ENCODE measurements around the gene RAP1GAP2. TPM values are rescaled to one million over a fixed set of nuclear protein-coding genes. Genes with fewer than 3 reads are reported as not detected.

The RAP1GAP2 gene
- polyA plus RNA-seq, 1 experiment = 4.8 TPM

GRCh38 chr17:2903193-2903974 lies 107.1 kb downstream of the RAP1GAP2 start:
- H3K27me3 ChIP-seq (ENCODE audit: control insufficient read depth, insufficient read depth, low read length) = no peaks in the 10 kb centered on the region
- DNase-seq (ENCODE audit: low read depth) = no peak
- ChIA-PET POLR2A (interaction anchor here (0.6 kb wide), 1 partner anchor 10 kb away, joined by 6 read pairs; no protein-coding TSS in a partner anchor), CTCF (no interaction called here)
- no peak for TF ChIP-seq CTCF (IDR thresholded peaks at IDR 0.05; ENCODE audit: insufficient read depth, low read depth, low read length)
- H3K36me3 ChIP-seq (ENCODE audit: control insufficient read depth, insufficient read depth, low read length) = no peaks in the 10 kb centered on the region
- H3K4me3 ChIP-seq (ENCODE audit: low read depth, low read length) = no peak overlapping the region

DNA sequence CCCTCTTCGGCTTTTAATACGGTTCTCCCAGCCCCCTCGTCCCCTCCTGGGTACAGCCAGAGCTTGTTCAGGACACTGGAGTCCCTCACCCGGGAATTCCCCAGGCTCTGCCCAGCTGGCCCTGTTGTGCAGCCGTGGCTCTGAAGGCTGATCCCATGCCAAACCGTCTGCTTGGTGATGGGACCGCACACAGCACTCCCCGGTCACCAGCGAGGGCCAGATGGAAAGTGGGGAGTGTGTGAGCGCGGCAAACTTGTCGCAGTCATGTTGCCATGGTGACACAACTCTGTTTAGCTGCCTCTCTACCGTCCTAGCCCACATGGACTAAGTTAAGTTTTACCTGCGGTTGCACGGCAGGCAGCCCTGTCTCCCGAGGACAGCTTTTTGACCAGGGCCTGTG lies 107.9 kb downstream of the RAP1GAP2 start:
- Histone ChIP-seq H3K27me3 (ENCODE audit: control insufficient read depth, insufficient read depth, low read length) (no peaks in the 10 kb centered on the region), H3K36me3 (ENCODE audit: control insufficient read depth, insufficient read depth, low read length) (no peaks in the 10 kb centered on the region), H3K4me3 (ENCODE audit: low read depth, low read length) (no peak overlapping the region)
- no peak for TF ChIP-seq CTCF (IDR thresholded peaks at IDR 0.05; ENCODE audit: insufficient read depth, low read depth, low read length)
- ChIA-PET CTCF (interaction anchor here (0.8 kb wide), 1 partner anchor 26 kb away, joined by 3 read pairs; no protein-coding TSS in a partner anchor), POLR2A (interaction anchor here (0.6 kb wide), 1 partner anchor 9 kb away, joined by 6 read pairs; no protein-coding TSS in a partner anchor)
- DNase-seq (ENCODE audit: low read depth) = peak; percentile 19

DNA sequence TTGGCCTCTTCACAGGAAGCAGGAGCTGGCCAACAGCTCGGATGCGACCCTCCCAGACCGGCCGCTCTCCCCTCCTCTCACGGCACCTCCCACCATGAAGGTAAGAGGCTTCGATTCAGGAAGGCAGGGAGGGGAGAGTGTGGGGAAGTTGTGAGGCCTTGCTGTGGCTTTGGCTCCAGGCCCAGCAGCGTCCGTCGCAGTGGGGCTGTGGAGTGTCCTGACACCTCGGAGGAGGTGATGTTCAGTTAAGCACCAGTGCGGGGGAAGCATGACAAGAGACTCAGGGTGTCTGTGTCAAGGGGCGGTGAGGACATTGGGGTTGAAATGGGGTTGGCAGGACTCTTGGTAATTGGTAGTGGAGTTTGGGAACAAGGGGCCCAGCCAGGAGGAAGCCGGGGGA lies 109.0 kb downstream of the RAP1GAP2 start:
- DNase-seq (ENCODE audit: low read depth) = no peak
- no peak for TF ChIP-seq CTCF (IDR thresholded peaks at IDR 0.05; ENCODE audit: insufficient read depth, low read depth, low read length)
- ChIA-PET CTCF (no interaction called here), POLR2A (no interaction called here)
- Histone ChIP-seq H3K4me3 (ENCODE audit: low read depth, low read length) (no peak overlapping the region), H3K27me3 (ENCODE audit: control insufficient read depth, insufficient read depth, low read length) (no peaks in the 10 kb centered on the region), H3K36me3 (ENCODE audit: control insufficient read depth, insufficient read depth, low read length) (no peaks in the 10 kb centered on the region)

DNA sequence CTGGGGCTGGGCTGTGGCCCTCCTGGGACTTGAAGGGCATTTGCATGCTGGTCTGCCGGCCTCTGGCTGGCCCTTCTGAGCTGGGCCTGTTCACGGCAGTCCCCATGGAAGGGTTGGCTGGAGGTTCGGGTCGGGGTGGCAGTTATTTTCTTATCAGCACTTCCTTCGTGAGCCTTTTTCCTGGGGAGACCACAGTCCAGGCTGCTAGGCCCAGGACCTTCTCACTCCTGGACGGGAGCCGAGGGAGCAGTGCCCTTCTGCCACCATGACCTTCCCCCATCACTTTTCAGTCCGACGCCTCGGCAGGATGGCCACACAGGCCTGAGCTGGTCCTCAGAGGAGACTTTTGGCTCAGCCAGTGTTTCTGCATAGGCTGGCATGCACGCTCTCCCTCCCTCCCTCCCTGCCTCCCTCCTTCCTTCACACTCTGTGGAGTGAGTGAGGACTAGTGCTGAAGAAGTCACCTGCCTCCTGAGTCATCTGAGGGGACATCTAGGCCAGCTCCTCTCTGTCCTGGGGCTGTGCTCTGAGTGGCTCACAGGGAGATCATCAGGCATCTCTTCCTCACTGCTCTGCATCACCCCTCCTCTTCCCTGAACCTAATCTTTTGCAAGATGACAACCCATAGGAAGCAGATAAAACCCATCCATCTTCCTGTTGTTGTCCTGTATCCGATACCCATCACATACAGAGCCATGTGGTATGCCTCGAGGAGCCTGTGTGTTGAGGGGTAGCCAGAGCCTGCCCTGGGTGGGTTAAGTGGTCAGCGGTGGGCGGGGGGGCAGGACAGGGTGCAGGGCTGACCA lies 109.7 kb downstream of the RAP1GAP2 start:
- Histone ChIP-seq H3K27me3 (ENCODE audit: control insufficient read depth, insufficient read depth, low read length) (no peaks in the 10 kb centered on the region), H3K36me3 (ENCODE audit: control insufficient read depth, insufficient read depth, low read length) (no peaks in the 10 kb centered on the region), H3K4me3 (ENCODE audit: low read depth, low read length) (no peak overlapping the region)
- POLR2A ChIA-PET = no interaction called here
- CTCF ChIA-PET = no interaction called here
- no peak for TF ChIP-seq CTCF (IDR thresholded peaks at IDR 0.05; ENCODE audit: insufficient read depth, low read depth, low read length)
- no peak for DNase-seq (ENCODE audit: low read depth)

GRCh38 chr17:2906901-2907300 lies 110.7 kb downstream of the RAP1GAP2 start:
- no peak for DNase-seq (ENCODE audit: low read depth)
- no peaks in the 10 kb centered on the region for H3K36me3 ChIP-seq (ENCODE audit: control insufficient read depth, insufficient read depth, low read length)
- H3K27me3 ChIP-seq (ENCODE audit: control insufficient read depth, insufficient read depth, low read length) = no peaks in the 10 kb centered on the region
- ChIA-PET CTCF (no interaction called here), POLR2A (no interaction called here)
- no peak overlapping the region for H3K4me3 ChIP-seq (ENCODE audit: low read depth, low read length)
- no peak for TF ChIP-seq CTCF (IDR thresholded peaks at IDR 0.05; ENCODE audit: insufficient read depth, low read depth, low read length)
